NCI-H82 (cell line): ENCODE data around the gene CELF6.
"Not testable (repeated sequence)": the region's sequence is repeated elsewhere in the genome, so short reads cannot be mapped to it uniquely, and the experiment has no call there.

Source experiments
- DNase-seq: peaks from one replicate; lab custom pipeline; 2025; lab: John Stamatoyannopoulos, UW

The CELF6 gene

GRCh38 chr15:72315706-72316370 is 4.1 kb downstream of the CELF6 start:
- DNase-seq = peak; percentile 99

- no peak for DNase-seq
Measured at GRCh38 chr15:72313881-72314280, 6.1 kb downstream of the CELF6 start.

GRCh38 chr15:72313448-72313840 is 6.5 kb downstream of the CELF6 start:
- no peak for DNase-seq

GRCh38 chr15:72312605-72313447 is 7.1 kb downstream of the CELF6 start:
- DNase-seq = peak; percentile 86

GRCh38 chr15:72307026-72307425 is 12.9 kb downstream of the CELF6 start:
- no peak for DNase-seq

- DNase-seq = peak; percentile 10
Measured at GRCh38 chr15:72306211-72306785, 13.7 kb downstream of the CELF6 start.

GRCh38 chr15:72304596-72304995 is 15.4 kb downstream of the CELF6 start:
- DNase-seq = no peak

GRCh38 chr15:72302955-72303354 is 17.0 kb downstream of the CELF6 start:
- DNase-seq = no peak

- no peak for DNase-seq
Measured at GRCh38 chr15:72289597-72290325, 30.2 kb downstream of the CELF6 start.

GRCh38 chr15:72288796-72289596 is 31.0 kb downstream of the CELF6 start:
- DNase-seq = no peak

GRCh38 chr15:72285927-72286516 is 33.9 kb downstream of the CELF6 start:
- DNase-seq = peak; percentile 77

GRCh38 chr15:72285402-72285801 is 34.6 kb downstream of the CELF6 start:
- DNase-seq = peak; percentile 7

- peak; percentile 45 for DNase-seq
Measured at GRCh38 chr15:72284781-72285180, 35.2 kb downstream of the CELF6 start.

GRCh38 chr15:72281713-72282112 is 38.2 kb downstream of the CELF6 start:
- DNase-seq = no peak

- no peak for DNase-seq
Measured at GRCh38 chr15:72280751-72281150, 39.2 kb downstream of the CELF6 start.

- DNase-seq = peak; percentile 8
Measured at GRCh38 chr15:72278737-72279136, 41.2 kb downstream of the CELF6 start.

GRCh38 chr15:72276326-72276700 is 43.6 kb downstream of the CELF6 start:
- DNase-seq = no peak

GRCh38 chr15:72275635-72276325 is 44.2 kb downstream of the CELF6 start:
- DNase-seq = not testable (repeated sequence)

- no peak for DNase-seq
Measured at GRCh38 chr15:72272997-72273352, 47.0 kb downstream of the CELF6 start.

GRCh38 chr15:72272213-72272996 is 47.6 kb downstream of the CELF6 start, which contains the start of gene PARP6:
Gene PARP6 (minus strand): TSS chr15:72272554. CDS start chr15:72267477, 5,077 bp downstream.
- DNase-seq = peak; percentile 99
